Measurements from ENCODE around the gene DDX41.

DDX41 gene

DNA sequence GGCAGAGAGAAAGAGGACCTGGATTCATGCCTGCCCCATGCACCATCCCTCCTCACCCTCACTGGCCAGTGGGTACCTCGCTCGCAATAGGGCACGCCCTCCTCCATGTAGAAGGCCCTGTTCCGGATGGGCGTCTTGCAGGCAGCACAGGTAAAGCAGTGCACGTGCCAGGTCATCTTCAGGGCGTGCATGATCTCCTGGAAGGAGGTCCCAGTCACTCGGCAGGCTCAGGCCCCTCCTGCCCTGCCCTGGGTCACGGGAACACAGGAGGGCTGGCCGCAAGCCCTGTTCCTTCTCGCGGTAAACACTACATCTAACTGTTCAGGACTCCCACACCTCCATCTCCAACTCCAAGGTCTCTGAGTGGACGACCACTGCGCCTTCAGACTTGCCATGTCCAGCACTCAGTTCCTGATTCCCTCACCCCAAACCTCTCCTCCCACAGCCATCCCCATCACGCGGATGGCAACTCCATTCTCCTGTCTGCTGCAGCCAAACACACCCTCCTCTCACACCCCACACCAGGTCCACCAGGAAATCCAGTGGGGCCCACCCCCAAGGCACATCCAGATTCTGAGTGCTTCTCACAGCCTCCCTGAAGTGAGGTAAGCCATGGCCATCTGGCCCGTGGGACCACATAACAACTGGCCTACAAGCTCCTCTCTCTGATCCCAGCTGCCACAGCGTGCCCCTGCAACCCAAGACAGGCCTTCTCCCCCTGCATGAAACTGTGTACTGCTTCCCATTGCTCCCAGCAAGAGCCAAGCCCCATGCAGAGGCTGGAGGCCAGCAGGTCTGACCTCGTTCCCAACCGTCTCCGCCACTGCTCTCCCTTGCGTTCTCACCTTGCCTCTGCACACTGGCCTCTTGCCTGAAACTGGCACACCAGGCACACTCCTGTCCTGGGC is 32.5 kb downstream of the DDX41 start:
- Histone ChIP-seq H3K79me2 (ENCODE audit: low read length) (no peaks in the 10 kb centered on the region), H2AFZ (ENCODE audit: low read length) (no peak overlapping the region), H3K9ac (ENCODE audit: low read length) (no peak overlapping the region)

GRCh38 chr5:177483042-177483441 is 33.7 kb downstream of the DDX41 start:
- H3K36me3 ChIP-seq (replicated peaks; ENCODE audit: insufficient read depth, low read length) = no peaks in the 10 kb centered on the region
- H3K4me3 ChIP-seq (ENCODE audit: low read length) = no peak overlapping the region
- no peak overlapping the region for H2AFZ ChIP-seq (ENCODE audit: low read length)
- no peaks in the 10 kb centered on the region for H3K9me2 ChIP-seq (replicated peaks; ENCODE audit: insufficient read depth, low read length)
- H3K9ac ChIP-seq (ENCODE audit: low read length) = no peak overlapping the region
- no peaks in the 10 kb centered on the region for H3F3A ChIP-seq (ENCODE audit: insufficient read depth, low read length)
- H3K27me3 ChIP-seq (replicated peaks; ENCODE audit: insufficient read depth, low read length) = no peaks in the 10 kb centered on the region
- no peak overlapping the region for H3K4me2 ChIP-seq (ENCODE audit: low read depth, low read length)
- no peaks in the 10 kb centered on the region for H4K20me1 ChIP-seq (ENCODE audit: insufficient read depth, low read length)
- no peak for TF ChIP-seq EZH2phosphoT487 (IDR thresholded peaks at IDR 0.05; ENCODE audit: low read length)
- TF ChIP-seq CTCF (IDR thresholded peaks at IDR 0.05; ENCODE audit: low read length) = no peak
- no peak for TF ChIP-seq EZH2 (optimal IDR thresholded peaks at IDR 0.05; ENCODE audit: low read depth, low read length)
- H3K9me3 ChIP-seq (replicated peaks; ENCODE audit: insufficient read depth, low read length) = no peaks in the 10 kb centered on the region
- DNase-seq = no peak
- H3K4me1 ChIP-seq (ENCODE audit: low read length) = no peaks in the 10 kb centered on the region
- no peak overlapping the region for H3K27ac ChIP-seq (ENCODE audit: low read length)
- H3K79me2 ChIP-seq (ENCODE audit: low read length) = no peaks in the 10 kb centered on the region

More for the DNA sequence above, 32.5 kb downstream of the DDX41 start:
- Histone ChIP-seq H3K9me3 (replicated peaks; ENCODE audit: insufficient read depth, low read length) (no peaks in the 10 kb centered on the region), H3K4me3 (ENCODE audit: low read length) (no peak overlapping the region), H3F3A (ENCODE audit: insufficient read depth, low read length) (no peaks in the 10 kb centered on the region), H3K36me3 (replicated peaks; ENCODE audit: insufficient read depth, low read length) (no peaks in the 10 kb centered on the region), H3K27me3 (replicated peaks; ENCODE audit: insufficient read depth, low read length) (no peaks in the 10 kb centered on the region), H3K4me2 (ENCODE audit: low read depth, low read length) (no peak overlapping the region), H4K20me1 (ENCODE audit: insufficient read depth, low read length) (no peaks in the 10 kb centered on the region), H3K27ac (ENCODE audit: low read length) (no peak overlapping the region), H3K9me2 (replicated peaks; ENCODE audit: insufficient read depth, low read length) (no peaks in the 10 kb centered on the region), H3K4me1 (ENCODE audit: low read length) (peaks cover 4% of the 10 kb centered on the region; the same call in 1 of the 2 replicates)
- no peak for TF ChIP-seq EZH2phosphoT487 (IDR thresholded peaks at IDR 0.05; ENCODE audit: low read length)
- TF ChIP-seq EZH2 (optimal IDR thresholded peaks at IDR 0.05; ENCODE audit: low read depth, low read length) = no peak
- TF ChIP-seq CTCF (IDR thresholded peaks at IDR 0.05; ENCODE audit: low read length) = no peak
- no peak for DNase-seq

GRCh38 chr5:177482359-177482795 is 34.4 kb downstream of the DDX41 start:
- Histone ChIP-seq H3K36me3 (replicated peaks; ENCODE audit: insufficient read depth, low read length) (no peaks in the 10 kb centered on the region), H3K27me3 (replicated peaks; ENCODE audit: insufficient read depth, low read length) (no peaks in the 10 kb centered on the region), H4K20me1 (ENCODE audit: insufficient read depth, low read length) (no peaks in the 10 kb centered on the region), H3K4me3 (ENCODE audit: low read length) (no peak overlapping the region), H3K9me3 (replicated peaks; ENCODE audit: insufficient read depth, low read length) (no peaks in the 10 kb centered on the region), H3K9me2 (replicated peaks; ENCODE audit: insufficient read depth, low read length) (no peaks in the 10 kb centered on the region), H3F3A (ENCODE audit: insufficient read depth, low read length) (no peaks in the 10 kb centered on the region), H2AFZ (ENCODE audit: low read length) (no peak overlapping the region), H3K9ac (ENCODE audit: low read length) (no peak overlapping the region), H3K27ac (ENCODE audit: low read length) (no peak overlapping the region), H3K4me1 (ENCODE audit: low read length) (no peaks in the 10 kb centered on the region), H3K4me2 (ENCODE audit: low read depth, low read length) (no peak overlapping the region), H3K79me2 (ENCODE audit: low read length) (no peaks in the 10 kb centered on the region)
- DNase-seq = no peak
- TF ChIP-seq EZH2phosphoT487 (IDR thresholded peaks at IDR 0.05; ENCODE audit: low read length) (no peak), CTCF (IDR thresholded peaks at IDR 0.05; ENCODE audit: low read length) (no peak), EZH2 (optimal IDR thresholded peaks at IDR 0.05; ENCODE audit: low read depth, low read length) (no peak)

Measured in MM.1S (cell line).